SK-N-SH (cell line): ENCODE measurements around the gene PALM. TPM values are rescaled to one million over a fixed set of nuclear protein-coding genes. Genes with fewer than 3 reads are reported as not detected.

Experiments
- CTCF ChIA-PET: fragments of 300-600, 350-600 bp; formaldehyde crosslinking; extraction: SDS; loops from one replicate; lab custom pipeline; 2021; lab: Yijun Ruan, JAX
- POLR2A ChIA-PET: fragments of 350-600 bp; sonication (Branson Sonifier 250); formaldehyde crosslinking; extraction: SDS; loops from one replicate; lab custom pipeline; 2020; ENCODE audit warnings: antibody characterized with exemption, inconsistent platforms; lab: Yijun Ruan, JAX
- DNase-seq: peaks from one replicate; pipeline ENCODE4 v3.0.0; 2012
- H2AFZ ChIP-seq: fragments of 200-600 bp; sonication (generic); 2 replicates; pipeline ENCODE4 v1.8.1; 2016; ENCODE audit warnings: antibody characterized with exemption, mild to moderate bottlenecking, low read depth
- H3F3A ChIP-seq: fragments of 200-600 bp; sonication (generic); replicated peaks from 2 replicates; pipeline ENCODE3; 2016; ENCODE audit warnings: antibody characterized with exemption, mild to moderate bottlenecking; ENCODE audit not compliant: insufficient read depth
- H3K27ac ChIP-seq, 2 experiments: fragments of 200-500 bp in 1 of 2; fragments of 200-600 bp in 1 of 2; sonication (Bioruptor generic) in 1 of 2; sonication (generic), shearing (Covaris generic) in 1 of 2; 2 replicates each; pipeline versions ENCODE4 v1.5.1 to v1.6.1; 2014 to 2016; ENCODE audit warnings: low read depth in 2 of 2, inconsistent platforms in 1 of 2, low read length in 1 of 2, mild to moderate bottlenecking in 1 of 2, mixed read lengths in 1 of 2
- H3K27me3 ChIP-seq: fragments of 200-600 bp; sonication (generic), shearing (Covaris generic); 2 replicates; pipeline ENCODE4 v1.6.1; 2016; ENCODE audit warnings: mixed run types; ENCODE audit not compliant: insufficient read depth
- H3K36me3 ChIP-seq, 2 experiments: fragments of 200-500 bp in 1 of 2; fragments of 200-600 bp in 1 of 2; sonication (Bioruptor generic) in 1 of 2; sonication (generic) in 1 of 2; replicated peaks in 1 of 2; 2 replicates each; pipeline versions ENCODE3 to v1.5.1; 2014 to 2016; ENCODE audit warnings: low read length in 1 of 2, mild to moderate bottlenecking in 1 of 2; ENCODE audit not compliant: insufficient read depth in 2 of 2, control insufficient read depth in 1 of 2
- H3K4me1 ChIP-seq, 2 experiments: fragments of 200-500 bp in 1 of 2; fragments of 200-600 bp in 1 of 2; sonication (Bioruptor generic) in 1 of 2; sonication (generic), shearing (Covaris generic) in 1 of 2; 2 replicates each; pipeline versions ENCODE4 v1.5.1 to v1.6.1; 2014 to 2016; ENCODE audit warnings: low read depth in 1 of 2, low read length in 1 of 2, mixed run types in 1 of 2; ENCODE audit not compliant: insufficient read depth in 2 of 2, control insufficient read depth in 1 of 2
- H3K4me2 ChIP-seq: fragments of 200-600 bp; sonication (generic), shearing (Covaris generic); 2 replicates; pipeline ENCODE4 v1.6.1; 2017; ENCODE audit warnings: mixed run types
- H3K4me3 ChIP-seq, 2 experiments: fragments of 200-500 bp in 1 of 2; fragments of 200-600 bp in 1 of 2; sonication (Bioruptor generic) in 1 of 2; sonication (generic), shearing (Covaris generic) in 1 of 2; 2 replicates each; pipeline versions ENCODE4 v1.5.1 to v1.8.1; 2014 to 2016; ENCODE audit warnings: low read depth in 2 of 2, inconsistent platforms in 1 of 2, low read length in 1 of 2, mild to moderate bottlenecking in 1 of 2, mixed read lengths in 1 of 2, moderate library complexity in 1 of 2
- H3K79me2 ChIP-seq: fragments of 200-600 bp; sonication (generic); 2 replicates; pipeline ENCODE4 v1.8.1; 2017; ENCODE audit warnings: mild to moderate bottlenecking; ENCODE audit not compliant: insufficient read depth
- H3K9ac ChIP-seq: fragments of 200-600 bp; sonication (generic); 2 replicates; pipeline ENCODE4 v1.6.1; 2017; ENCODE audit warnings: mixed run types
- H3K9me2 ChIP-seq: fragments of 200-600 bp; sonication (generic); 2 replicates; pipeline ENCODE4 v1.6.1; 2017; ENCODE audit warnings: mixed run types
- H3K9me3 ChIP-seq: fragments of 200-600 bp; sonication (generic); 2 replicates; pipeline ENCODE4 v1.6.1; 2017; ENCODE audit warnings: mixed run types, mild to moderate bottlenecking, moderate library complexity
- H4K20me1 ChIP-seq: fragments of 200-600 bp; sonication (generic); 2 replicates; pipeline ENCODE4 v1.6.1; 2017; ENCODE audit warnings: mild to moderate bottlenecking, mixed run types; ENCODE audit not compliant: insufficient read depth
- ELF1 ChIP-seq: IDR thresholded peaks from 2 replicates; pipeline ENCODE4 v1.4.0; 2012
- EZH2phosphoT487 ChIP-seq: fragments of 200-600 bp; sonication (generic); IDR thresholded peaks from 2 replicates; pipeline ENCODE4 v1.6.1; 2017; ENCODE audit warnings: low read depth, mixed run types, mild to moderate bottlenecking, antibody characterized with exemption, moderate library complexity, borderline replicate concordance
- FOSL2 ChIP-seq: IDR thresholded peaks from 2 replicates; pipeline ENCODE4 v1.4.0; 2012; ENCODE audit warnings: low read depth, mild to moderate bottlenecking, moderate library complexity, borderline replicate concordance
- GABPA ChIP-seq: IDR thresholded peaks from 2 replicates; pipeline ENCODE4 v1.4.0; 2012; ENCODE audit warnings: low read depth, mild to moderate bottlenecking
- GATA2 ChIP-seq: sonication (generic); formaldehyde crosslinking; IDR thresholded peaks from 2 replicates; pipeline ENCODE4 v1.5.0; 2020; ENCODE audit warnings: mild to moderate bottlenecking, missing genetic modification reagents
- MEF2A ChIP-seq: IDR thresholded peaks from 2 replicates; pipeline ENCODE4 v1.4.0; 2012; ENCODE audit warnings: low read depth, borderline replicate concordance
- MXI1 ChIP-seq: IDR thresholded peaks from 2 replicates; pipeline ENCODE4 v1.6.1; 2012; ENCODE audit warnings: mild to moderate bottlenecking, low read depth, low read length, improper control_type of control experiment
- NRF1 ChIP-seq: IDR thresholded peaks from 2 replicates; pipeline ENCODE4 v1.6.1; 2012; ENCODE audit warnings: low read depth, mild to moderate bottlenecking, low read length
- RAD21 ChIP-seq: IDR thresholded peaks from 2 replicates; pipeline ENCODE4 v1.6.1; 2012; ENCODE audit warnings: mild to moderate bottlenecking, low read length
- RXRA ChIP-seq: IDR thresholded peaks from 2 replicates; pipeline ENCODE4 v1.4.0; 2012; ENCODE audit warnings: low read depth, mild to moderate bottlenecking, borderline replicate concordance
- SMC3 ChIP-seq: IDR thresholded peaks from 2 replicates; pipeline ENCODE4 v1.6.1; 2012; ENCODE audit warnings: low read depth, low read length, improper control_type of control experiment
- TCF12 ChIP-seq: IDR thresholded peaks from 2 replicates; pipeline ENCODE4 v1.4.0; 2012
- TEAD4 ChIP-seq: IDR thresholded peaks from 2 replicates; pipeline ENCODE4 v1.4.0; 2012; ENCODE audit warnings: mild to moderate bottlenecking, borderline replicate concordance; ENCODE audit not compliant: insufficient read depth
- YY1 ChIP-seq: IDR thresholded peaks from 2 replicates; pipeline ENCODE4 v1.4.0; 2012; ENCODE audit warnings: low read depth, mild to moderate bottlenecking
- WGBS: methylation state at CpG from one replicate; pipeline ENCODE4 v1.1.6; 2017; ENCODE audit warnings: low lambda C conversion rate; 5-methylcytosine and 5-hydroxymethylcytosine counted together
- polyA plus RNA-seq, 3 experiments: library from polyadenylated mRNA; depleted of rRNA; stranded (reverse); fragments of >200 nt; gene quantifications; 2 replicates each; pipeline ENCODE4 v1.2.3, GENCODE V29; 2012
- TF ChIP-seq, protein P1 (sequence below): IDR thresholded peaks from 2 replicates; pipeline ENCODE4 v1.4.0; 2012; ENCODE audit warnings: low read depth, borderline replicate concordance
- TF ChIP-seq, protein P2 (sequence below): fragments of 150-350 bp; IDR thresholded peaks from 2 replicates; pipeline ENCODE4 v1.6.1; 2016; ENCODE audit warnings: mild to moderate bottlenecking, low read depth, low read length
- TF ChIP-seq, protein P3 (sequence below): IDR thresholded peaks from 2 replicates; pipeline ENCODE4 v1.4.0; 2012; ENCODE audit warnings: low read depth
- TF ChIP-seq, protein P4 (sequence below): fragments of 150-350 bp; IDR thresholded peaks from 2 replicates; pipeline ENCODE4 v1.6.1; 2017; ENCODE audit warnings: antibody characterized with exemption, low read length, low read depth, borderline replicate concordance

PALM gene
- polyA plus RNA-seq, 1 of the 3 experiments (the other 2 are of a cell fraction): 15.6 TPM

DNA sequence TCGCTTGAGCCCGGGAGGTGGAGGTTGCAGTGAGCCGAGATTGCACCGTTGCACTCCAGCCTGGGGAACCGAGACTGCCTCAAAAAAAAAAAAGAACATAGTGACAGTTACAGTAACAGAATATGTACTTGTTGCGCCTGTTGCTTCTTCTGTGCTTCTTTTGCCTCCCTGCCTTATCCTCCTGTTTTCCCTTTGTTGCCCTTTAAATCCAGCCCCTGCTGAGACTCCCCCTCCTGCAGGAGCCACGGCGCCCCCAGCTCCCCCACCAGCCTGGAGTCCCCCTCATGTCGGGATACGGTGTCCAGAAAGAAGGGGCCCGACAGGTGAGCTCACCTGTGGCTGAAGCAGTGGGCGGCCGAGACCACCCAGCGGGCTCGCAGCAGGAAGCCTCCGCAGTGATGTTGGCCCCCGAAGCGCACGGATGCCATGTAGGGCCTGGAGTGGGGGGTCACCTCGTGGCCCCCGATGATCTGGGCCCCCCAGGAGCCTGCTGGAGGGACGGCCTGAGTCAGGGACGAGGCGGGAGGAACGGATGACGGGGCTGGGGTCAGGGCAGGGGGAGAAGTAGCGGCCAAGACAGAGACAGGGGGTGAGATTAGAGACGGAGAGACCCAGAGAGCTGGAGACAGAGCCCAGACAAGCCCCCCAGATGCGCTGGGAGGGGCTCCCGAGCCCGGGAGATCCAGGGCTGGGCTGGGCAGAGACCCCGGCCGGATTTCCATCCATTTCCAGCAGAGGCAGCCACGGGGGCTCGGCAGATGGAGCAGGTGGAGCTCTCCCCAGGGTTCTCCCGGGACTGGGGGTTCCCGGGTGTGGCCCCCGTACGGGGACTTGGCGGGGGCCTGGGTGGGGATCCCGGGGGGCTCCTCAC is 14.0 kb upstream of the PALM start:
- H3K9ac ChIP-seq: no peak overlapping the region
- no peak overlapping the region for H3K4me2 ChIP-seq
- H3F3A ChIP-seq: no peaks in the 10 kb centered on the region
- no peaks in the 10 kb centered on the region for H3K36me3 ChIP-seq
- 55% methylated on average over 28 of the region's 41 CpGs for WGBS
- H3K9me3 ChIP-seq: no peaks in the 10 kb centered on the region
- no peaks in the 10 kb centered on the region for H3K9me2 ChIP-seq
- H2AFZ ChIP-seq: no peak overlapping the region
- DNase-seq: no peak
- no peaks in the 10 kb centered on the region for H4K20me1 ChIP-seq
- no peak overlapping the region for H3K4me3 ChIP-seq
- no peaks in the 10 kb centered on the region for H3K79me2 ChIP-seq
- CTCF ChIA-PET: no interaction called here
- POLR2A ChIA-PET: no interaction called here
- H3K27ac ChIP-seq: no peak overlapping the region
- TF ChIP-seq, protein P1, sequence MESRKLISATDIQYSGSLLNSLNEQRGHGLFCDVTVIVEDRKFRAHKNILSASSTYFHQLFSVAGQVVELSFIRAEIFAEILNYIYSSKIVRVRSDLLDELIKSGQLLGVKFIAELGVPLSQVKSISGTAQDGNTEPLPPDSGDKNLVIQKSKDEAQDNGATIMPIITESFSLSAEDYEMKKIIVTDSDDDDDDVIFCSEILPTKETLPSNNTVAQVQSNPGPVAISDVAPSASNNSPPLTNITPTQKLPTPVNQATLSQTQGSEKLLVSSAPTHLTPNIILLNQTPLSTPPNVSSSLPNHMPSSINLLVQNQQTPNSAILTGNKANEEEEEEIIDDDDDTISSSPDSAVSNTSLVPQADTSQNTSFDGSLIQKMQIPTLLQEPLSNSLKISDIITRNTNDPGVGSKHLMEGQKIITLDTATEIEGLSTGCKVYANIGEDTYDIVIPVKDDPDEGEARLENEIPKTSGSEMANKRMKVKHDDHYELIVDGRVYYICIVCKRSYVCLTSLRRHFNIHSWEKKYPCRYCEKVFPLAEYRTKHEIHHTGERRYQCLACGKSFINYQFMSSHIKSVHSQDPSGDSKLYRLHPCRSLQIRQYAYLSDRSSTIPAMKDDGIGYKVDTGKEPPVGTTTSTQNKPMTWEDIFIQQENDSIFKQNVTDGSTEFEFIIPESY: no peak
- no peak for TF ChIP-seq EZH2phosphoT487
- TF ChIP-seq TEAD4: no peak
- TF ChIP-seq SMC3: no peak
- TF ChIP-seq MEF2A: no peak
- no peak for TF ChIP-seq ELF1
- TF ChIP-seq, protein P2, sequence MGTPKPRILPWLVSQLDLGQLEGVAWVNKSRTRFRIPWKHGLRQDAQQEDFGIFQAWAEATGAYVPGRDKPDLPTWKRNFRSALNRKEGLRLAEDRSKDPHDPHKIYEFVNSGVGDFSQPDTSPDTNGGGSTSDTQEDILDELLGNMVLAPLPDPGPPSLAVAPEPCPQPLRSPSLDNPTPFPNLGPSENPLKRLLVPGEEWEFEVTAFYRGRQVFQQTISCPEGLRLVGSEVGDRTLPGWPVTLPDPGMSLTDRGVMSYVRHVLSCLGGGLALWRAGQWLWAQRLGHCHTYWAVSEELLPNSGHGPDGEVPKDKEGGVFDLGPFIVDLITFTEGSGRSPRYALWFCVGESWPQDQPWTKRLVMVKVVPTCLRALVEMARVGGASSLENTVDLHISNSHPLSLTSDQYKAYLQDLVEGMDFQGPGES: no peak
- no peak for TF ChIP-seq MXI1
- TF ChIP-seq, protein P3, sequence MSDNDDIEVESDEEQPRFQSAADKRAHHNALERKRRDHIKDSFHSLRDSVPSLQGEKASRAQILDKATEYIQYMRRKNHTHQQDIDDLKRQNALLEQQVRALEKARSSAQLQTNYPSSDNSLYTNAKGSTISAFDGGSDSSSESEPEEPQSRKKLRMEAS: no peak
- no peak for TF ChIP-seq FOSL2
- no peak for TF ChIP-seq GATA2
- TF ChIP-seq, all 33 proteins: peak for 0
- Histone ChIP-seq H3K4me1 (no peaks in the 10 kb centered on the region), H3K27me3 (no peaks in the 10 kb centered on the region)

DNA sequence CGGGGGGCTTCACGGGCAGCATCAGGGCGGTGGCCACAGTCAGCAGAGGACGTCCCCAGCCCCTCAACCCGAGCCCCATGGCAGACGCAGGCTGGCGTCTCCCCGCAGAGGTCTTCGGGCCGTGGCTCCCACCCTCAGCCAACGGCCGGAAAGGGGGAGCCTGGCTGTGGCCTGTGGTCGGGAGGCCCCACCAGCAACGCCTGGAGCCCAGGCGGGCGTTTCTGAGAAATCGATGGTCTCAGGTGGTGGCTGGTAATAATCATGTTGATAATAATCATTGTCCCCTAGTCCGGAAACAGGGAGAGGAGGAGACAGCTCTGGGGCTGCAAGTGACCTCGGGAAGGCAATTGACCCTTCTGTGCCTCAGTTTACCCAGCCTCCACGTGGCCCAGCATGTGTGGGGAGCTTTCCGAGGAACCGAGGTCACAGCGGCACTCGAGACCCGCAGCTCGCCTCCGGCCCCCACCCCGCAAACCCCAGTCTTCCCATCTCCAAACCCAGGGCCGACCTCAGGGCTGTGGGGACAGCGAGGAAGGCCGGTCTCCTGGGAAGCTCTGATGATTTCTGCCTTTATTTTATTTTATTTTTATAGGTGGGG is 13.3 kb upstream of the PALM start, which contains the start of gene PRSS57:
PRSS57 (minus strand) TSS at position 101 of the 598 bp plus-strand sequence; CDS start at position 79, 22 bp downstream.
- Histone ChIP-seq H3K4me2 (no peak within 1 kb of the TSS), H3K9me2 (no peaks in the 10 kb centered on the region), H3K79me2 (no peaks in the 10 kb centered on the region), H3K9ac (no peak within 1 kb of the TSS), H3F3A (no peaks in the 10 kb centered on the region), H3K27ac (no peak within 1 kb of the TSS), H3K9me3 (no peaks in the 10 kb centered on the region), H2AFZ (no peak within 1 kb of the TSS), H3K4me3 (no peak within 1 kb of the TSS), H4K20me1 (no peaks in the 10 kb centered on the region), H3K4me1 (no peaks in the 10 kb centered on the region), H3K36me3 (no peaks in the 10 kb centered on the region), H3K27me3 (no peaks in the 10 kb centered on the region)
- POLR2A ChIA-PET: no interaction called here
- TF ChIP-seq RXRA: no peak
- TF ChIP-seq EZH2phosphoT487: no peak
- TF ChIP-seq NRF1: no peak
- TF ChIP-seq MEF2A: no peak
- TF ChIP-seq, protein P3: no peak
- TF ChIP-seq TCF12: no peak
- TF ChIP-seq YY1: no peak
- TF ChIP-seq RAD21: no peak
- TF ChIP-seq GABPA: no peak
- TF ChIP-seq, protein P4, sequence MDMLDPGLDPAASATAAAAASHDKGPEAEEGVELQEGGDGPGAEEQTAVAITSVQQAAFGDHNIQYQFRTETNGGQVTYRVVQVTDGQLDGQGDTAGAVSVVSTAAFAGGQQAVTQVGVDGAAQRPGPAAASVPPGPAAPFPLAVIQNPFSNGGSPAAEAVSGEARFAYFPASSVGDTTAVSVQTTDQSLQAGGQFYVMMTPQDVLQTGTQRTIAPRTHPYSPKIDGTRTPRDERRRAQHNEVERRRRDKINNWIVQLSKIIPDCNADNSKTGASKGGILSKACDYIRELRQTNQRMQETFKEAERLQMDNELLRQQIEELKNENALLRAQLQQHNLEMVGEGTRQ: no peak
- 72% methylated on average over 14 of the region's 31 CpGs for WGBS
- CTCF ChIA-PET: no interaction called here
- no peak for DNase-seq
